DMS153 treated with DMSO at 0.1 percent for 48 hours (cell line): ENCODE results near the gene STRA6.

Experiments
- DNase-seq: peaks from one replicate; lab custom pipeline; 2025; ENCODE audit not compliant: unreplicated experiment; lab: John Stamatoyannopoulos, UW

The STRA6 gene

DNA sequence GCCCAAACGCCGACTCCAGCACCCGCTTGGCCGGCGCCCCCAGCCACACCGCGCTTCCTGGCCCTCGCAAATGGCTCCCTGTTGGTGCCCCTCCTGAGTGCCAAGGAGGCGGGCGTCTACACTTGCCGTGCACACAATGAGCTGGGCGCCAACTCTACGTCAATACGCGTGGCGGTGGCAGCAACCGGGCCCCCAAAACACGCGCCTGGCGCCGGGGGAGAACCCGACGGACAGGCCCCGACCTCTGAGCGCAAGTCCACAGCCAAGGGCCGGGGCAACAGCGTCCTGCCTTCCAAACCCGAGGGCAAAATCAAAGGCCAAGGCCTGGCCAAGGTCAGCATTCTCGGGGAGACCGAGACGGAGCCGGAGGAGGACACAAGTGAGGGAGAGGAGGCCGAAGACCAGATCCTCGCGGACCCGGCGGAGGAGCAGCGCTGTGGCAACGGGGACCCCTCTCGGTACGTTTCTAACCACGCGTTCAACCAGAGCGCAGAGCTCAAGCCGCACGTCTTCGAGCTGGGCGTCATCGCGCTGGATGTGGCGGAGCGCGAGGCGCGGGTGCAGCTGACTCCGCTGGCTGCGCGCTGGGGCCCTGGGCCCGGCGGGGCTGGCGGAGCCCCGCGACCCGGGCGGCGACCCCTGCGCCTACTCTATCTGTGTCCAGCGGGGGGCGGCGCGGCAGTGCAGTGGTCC, 68.7 kb downstream of the STRA6 start:
- DNase-seq = no peak

DNA sequence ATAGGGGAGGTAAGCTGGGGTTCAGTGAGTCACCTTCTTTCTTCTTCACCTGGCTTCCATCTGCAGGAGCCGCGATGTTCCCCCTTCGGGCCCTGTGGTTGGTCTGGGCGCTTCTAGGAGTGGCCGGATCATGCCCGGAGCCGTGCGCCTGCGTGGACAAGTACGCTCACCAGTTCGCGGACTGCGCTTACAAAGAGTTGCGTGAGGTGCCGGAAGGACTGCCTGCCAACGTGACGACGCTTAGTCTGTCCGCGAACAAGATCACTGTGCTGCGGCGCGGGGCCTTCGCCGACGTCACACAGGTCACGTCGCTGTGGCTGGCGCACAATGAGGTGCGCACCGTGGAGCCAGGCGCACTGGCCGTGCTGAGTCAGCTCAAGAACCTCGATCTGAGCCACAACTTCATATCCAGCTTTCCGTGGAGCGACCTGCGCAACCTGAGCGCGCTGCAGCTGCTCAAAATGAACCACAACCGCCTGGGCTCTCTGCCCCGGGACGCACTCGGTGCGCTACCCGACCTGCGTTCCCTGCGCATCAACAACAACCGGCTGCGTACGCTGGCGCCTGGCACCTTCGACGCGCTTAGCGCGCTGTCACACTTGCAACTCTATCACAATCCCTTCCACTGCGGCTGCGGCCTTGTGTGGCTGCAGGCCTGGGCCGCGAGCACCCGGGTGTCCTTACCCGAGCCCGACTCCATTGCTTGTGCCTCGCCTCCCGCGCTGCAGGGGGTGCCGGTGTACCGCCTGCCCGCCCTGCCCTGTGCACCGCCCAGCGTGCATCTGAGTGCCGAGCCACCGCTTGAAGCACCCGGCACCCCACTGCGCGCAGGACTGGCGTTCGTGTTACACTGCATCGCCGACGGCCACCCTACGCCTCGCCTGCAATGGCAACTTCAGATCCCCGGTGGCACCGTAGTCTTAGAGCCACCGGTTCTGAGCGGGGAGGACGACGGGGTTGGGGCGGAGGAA, 69.6 kb downstream of the STRA6 start:
- no peak for DNase-seq

DNA sequence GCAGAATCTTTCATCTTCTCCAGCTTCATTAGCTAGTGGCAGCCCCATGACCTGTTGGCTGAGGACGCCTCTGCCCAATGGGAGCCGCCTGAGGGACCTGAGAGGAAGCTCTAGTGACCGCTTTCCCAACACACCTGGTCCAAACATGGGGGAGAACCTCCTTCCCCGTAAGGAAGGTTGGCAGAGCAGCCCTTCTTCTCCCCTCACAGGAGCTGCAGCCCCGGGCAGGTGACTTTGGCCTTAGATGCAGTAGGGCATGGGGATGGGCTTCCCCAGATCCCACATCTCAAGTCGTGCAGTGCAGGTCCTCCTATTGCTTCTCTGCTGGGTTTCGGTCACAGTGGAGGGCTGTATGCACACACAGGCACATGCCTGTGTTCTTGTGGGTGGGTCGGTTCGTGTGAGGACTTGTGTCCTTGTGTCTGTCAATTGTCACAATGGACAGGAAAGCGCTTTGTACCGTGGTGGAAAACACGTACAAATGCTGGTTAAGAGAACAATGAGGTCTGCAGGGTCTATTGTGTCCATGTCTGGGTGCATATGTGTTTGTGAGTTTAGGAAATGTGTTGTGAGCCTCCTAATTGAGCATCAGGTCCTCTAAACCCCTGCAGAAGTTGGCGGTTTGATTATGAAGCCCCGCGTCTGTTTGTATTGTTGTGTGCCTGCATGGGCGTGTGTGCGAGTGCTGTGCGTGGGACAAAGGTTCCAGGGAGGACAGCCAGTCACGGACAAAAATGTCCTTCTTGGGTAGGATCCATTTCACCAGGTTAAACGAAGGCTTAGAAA, 70.8 kb downstream of the STRA6 start:
- no peak for DNase-seq

DNA sequence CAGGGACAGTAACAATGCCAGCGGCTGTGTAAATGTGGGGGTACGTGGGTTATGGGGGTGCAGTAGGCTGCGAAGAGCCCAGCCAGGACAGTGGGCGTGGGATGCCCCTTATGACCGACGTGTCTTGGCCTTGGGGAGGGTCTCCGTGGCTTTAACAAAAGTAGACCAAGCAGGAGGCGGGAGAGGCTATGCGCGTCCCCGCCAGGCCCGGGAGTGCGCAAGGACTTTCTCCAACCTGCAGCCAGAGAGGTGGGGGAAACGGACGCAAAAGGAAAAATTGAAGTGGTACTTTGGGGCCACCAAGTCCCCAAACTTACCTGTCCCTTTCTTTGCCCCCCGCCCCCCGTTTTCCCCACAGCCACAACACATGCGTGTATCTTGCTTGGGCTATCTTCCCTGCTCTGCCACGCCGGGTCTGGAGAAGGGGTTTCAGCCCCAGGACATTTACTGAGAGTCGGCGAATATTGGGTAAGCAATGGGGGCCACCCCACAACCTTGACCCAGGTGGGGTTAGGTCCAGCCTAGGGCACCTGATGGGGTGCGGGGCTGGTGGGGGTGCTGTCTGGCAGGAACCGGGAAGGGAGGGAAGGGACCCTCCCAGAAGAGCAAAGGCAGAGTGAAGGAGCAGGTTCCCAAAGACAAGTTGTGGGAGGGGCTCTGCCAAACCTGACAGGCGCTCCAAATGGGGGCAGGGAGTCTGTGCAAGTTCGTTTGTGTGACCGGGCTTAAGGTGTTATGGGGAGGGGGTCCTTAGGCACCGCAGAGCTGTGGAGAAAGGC, 71.5 kb downstream of the STRA6 start:
- DNase-seq = no peak

DNA sequence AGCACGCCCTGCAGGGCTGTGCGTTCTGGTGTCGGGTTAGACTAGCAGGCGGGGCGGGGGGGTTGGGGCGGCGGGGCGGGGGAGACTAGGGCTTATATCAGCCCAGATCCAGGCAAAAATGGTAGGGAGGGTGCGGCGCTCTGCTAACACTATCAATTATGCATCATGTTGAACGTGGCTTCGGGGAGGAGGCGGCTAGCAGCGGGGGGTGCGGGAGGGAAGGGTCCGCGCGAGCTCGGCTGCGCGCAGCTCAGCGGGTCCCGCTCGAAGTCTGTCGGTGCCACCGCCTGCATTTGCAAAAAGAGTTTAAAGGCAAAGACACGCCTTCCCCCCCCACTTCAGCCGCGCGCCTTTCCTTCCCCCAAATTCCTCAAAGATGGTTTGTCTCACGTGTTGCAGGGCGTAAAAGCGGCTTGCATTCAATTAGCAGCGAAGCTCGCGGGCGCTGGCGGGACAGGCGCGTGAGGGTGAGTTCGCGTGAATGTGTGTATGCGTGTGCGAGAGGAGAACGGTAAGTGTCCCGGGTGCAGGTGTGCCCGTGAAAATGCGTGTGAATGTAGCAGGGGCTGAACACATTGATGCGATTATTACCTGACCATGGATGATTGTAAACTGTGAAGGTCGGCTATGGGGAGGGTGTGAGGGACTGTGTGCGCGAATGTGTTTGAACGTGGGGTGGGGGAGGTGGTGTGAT, 72.3 kb downstream of the STRA6 start, which contains the start of gene ISLR2:
Gene ISLR2 (plus strand): TSS at position 432 of the 694 bp plus-strand sequence. CDS start 2,169 bp downstream, outside the sequence.
- no peak for DNase-seq

DNA sequence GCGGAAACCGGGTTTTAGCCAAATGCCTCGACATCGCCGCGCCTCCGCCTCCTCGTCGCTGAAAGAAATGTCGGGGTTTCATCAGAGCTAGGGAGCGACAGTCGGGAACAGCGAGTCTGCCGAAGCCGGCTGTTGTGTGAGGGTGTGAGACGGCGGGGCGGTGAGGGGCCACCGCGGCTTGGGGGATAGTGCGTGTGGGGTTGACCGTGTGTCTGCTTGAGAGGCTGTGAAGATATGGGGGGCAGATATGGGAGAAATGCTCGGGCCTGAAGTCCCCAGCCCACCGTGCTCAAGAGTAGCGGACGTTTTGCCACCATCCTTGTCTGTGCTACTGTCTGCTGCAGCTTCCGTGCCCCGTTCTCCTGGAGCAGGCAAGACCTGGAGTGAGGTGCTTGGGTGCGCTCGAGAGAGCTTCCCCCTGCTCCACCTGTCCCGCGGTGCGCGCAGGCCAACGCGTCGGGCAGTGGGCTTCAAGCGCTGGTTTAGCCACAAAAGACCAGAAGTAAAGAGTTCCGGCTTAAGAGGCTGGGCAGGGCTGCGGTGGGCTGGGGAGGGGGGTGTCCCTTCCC, 72.9 kb downstream of the STRA6 start:
- no peak for DNase-seq
